RKO (cell line): ENCODE data around the gene CNDP1.
"Not testable (repeated sequence)": the region's sequence is repeated elsewhere in the genome, so short reads cannot be mapped to it uniquely, and the experiment has no call there.

Experiments
- DNase-seq: peaks from one replicate; pipeline ENCODE4 v3.0.0-alpha.2; 2016; ENCODE audit warnings: low spot score

CNDP1 gene

GRCh38 chr18:74520096-74520833 lies 14.0 kb upstream of the CNDP1 start:
- no peak for DNase-seq

- DNase-seq: no peak
Observed at GRCh38 chr18:74521068-74521725, 13.1 kb upstream of the CNDP1 start.

- DNase-seq: no peak
Observed at GRCh38 chr18:74522635-74523548, 11.4 kb upstream of the CNDP1 start.

GRCh38 chr18:74524097-74524496 lies 10.2 kb upstream of the CNDP1 start:
- DNase-seq: no peak

GRCh38 chr18:74524915-74525314 lies 9.4 kb upstream of the CNDP1 start:
- not testable (repeated sequence) for DNase-seq

GRCh38 chr18:74525741-74526140 lies 8.6 kb upstream of the CNDP1 start:
- no peak for DNase-seq

GRCh38 chr18:74526488-74526887 lies 7.8 kb upstream of the CNDP1 start:
- no peak for DNase-seq

GRCh38 chr18:74528478-74528877 lies 5.8 kb upstream of the CNDP1 start:
- DNase-seq: no peak

GRCh38 chr18:74528913-74529312 lies 5.4 kb upstream of the CNDP1 start:
- no peak for DNase-seq

- DNase-seq: no peak
Observed at GRCh38 chr18:74529378-74529777, 4.9 kb upstream of the CNDP1 start.

- DNase-seq: no peak
Observed at GRCh38 chr18:74529811-74530583, 4.3 kb upstream of the CNDP1 start.

- DNase-seq: no peak
Observed at GRCh38 chr18:74530584-74530862, 3.8 kb upstream of the CNDP1 start.

GRCh38 chr18:74531043-74531442 lies 3.3 kb upstream of the CNDP1 start:
- no peak for DNase-seq

GRCh38 chr18:74532511-74533025 lies 1.7 kb upstream of the CNDP1 start:
- no peak for DNase-seq

- DNase-seq: no peak
Observed at GRCh38 chr18:74533666-74534065, 634 bp upstream of the CNDP1 start.

GRCh38 chr18:74534981-74535649 lies 815 bp downstream of the CNDP1 start:
- DNase-seq: no peak

- DNase-seq: no peak
Observed at GRCh38 chr18:74539289-74539688, 5.0 kb downstream of the CNDP1 start.

- DNase-seq: no peak
Observed at GRCh38 chr18:74540652-74541421, 6.5 kb downstream of the CNDP1 start.

- no peak for DNase-seq
Observed at GRCh38 chr18:74541703-74542555, 7.6 kb downstream of the CNDP1 start.

- no peak for DNase-seq
Observed at GRCh38 chr18:74544898-74545297, 10.6 kb downstream of the CNDP1 start.
